ENCODE results near the gene SLC4A4. TPM values are rescaled to one million over a fixed set of nuclear protein-coding genes. Genes with fewer than 3 reads are reported as not detected.

SLC4A4 gene
- total RNA-seq, 4 donors from 2014 or later: 0.42 to 1.4 (median 0.65) TPM

DNA sequence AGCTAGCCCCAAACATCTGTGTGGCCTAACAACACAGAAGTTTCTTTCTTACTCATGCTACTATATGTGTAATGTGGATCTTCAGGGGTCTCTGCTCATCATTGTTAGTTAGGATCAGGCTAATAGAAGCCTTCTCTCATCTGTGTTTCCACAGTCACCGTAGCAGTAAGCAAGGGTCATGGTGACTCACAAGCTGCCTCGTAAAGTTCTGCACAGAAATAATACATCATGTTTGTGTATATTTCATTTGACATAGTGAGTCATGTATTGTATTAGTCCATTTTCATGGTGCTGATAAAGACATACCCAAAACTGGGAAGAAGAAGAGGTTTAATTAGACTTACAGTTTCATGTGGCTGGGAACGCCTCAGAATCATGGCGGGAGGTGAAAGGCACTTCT lies 38.7 kb downstream of the SLC4A4 start:
- ATAC-seq (no peak), DNase-seq (no peak)
- H3K4me1 ChIP-seq: no peaks in the 10 kb centered on the region
- H3K27ac ChIP-seq: no peak overlapping the region
- no peaks in the 10 kb centered on the region for H3K27me3 ChIP-seq
- no peaks in the 10 kb centered on the region for H3K9me3 ChIP-seq
- H3K4me3 ChIP-seq: no peak overlapping the region
- TF ChIP-seq, protein P1, sequence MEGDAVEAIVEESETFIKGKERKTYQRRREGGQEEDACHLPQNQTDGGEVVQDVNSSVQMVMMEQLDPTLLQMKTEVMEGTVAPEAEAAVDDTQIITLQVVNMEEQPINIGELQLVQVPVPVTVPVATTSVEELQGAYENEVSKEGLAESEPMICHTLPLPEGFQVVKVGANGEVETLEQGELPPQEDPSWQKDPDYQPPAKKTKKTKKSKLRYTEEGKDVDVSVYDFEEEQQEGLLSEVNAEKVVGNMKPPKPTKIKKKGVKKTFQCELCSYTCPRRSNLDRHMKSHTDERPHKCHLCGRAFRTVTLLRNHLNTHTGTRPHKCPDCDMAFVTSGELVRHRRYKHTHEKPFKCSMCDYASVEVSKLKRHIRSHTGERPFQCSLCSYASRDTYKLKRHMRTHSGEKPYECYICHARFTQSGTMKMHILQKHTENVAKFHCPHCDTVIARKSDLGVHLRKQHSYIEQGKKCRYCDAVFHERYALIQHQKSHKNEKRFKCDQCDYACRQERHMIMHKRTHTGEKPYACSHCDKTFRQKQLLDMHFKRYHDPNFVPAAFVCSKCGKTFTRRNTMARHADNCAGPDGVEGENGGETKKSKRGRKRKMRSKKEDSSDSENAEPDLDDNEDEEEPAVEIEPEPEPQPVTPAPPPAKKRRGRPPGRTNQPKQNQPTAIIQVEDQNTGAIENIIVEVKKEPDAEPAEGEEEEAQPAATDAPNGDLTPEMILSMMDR (IDR thresholded peaks at IDR 0.05 in 4 of 5, conservative IDR thresholded peaks at IDR 0.05 in 1 of 5): no peak
- in situ Hi-C loops (cut with MboI; ENCODE audit: low sequenced_read_pairs in 4 of 4) (no loop called here), intact Hi-C loops (cut with DNase I; ENCODE audit: low total_unique reads) (no loop called here)
- no peaks in the 10 kb centered on the region for H3K36me3 ChIP-seq

DNA sequence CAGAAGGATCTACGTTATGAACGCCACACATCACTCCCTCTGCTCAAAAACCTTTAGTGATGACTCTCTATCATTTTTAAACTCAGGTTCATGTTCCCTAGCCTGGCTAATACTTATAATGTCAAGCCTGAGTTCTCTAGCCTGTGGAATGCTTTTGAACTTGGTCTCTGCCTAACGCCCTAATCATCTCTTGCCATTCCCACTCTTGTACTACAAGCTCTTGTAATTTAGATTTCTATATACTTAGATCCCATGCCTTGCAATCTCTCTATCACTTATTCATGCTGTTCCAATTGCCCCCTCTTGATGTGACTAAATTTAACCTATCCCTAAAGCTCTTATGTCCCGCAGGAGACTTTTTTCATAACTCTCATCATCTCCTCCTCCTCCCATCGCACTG lies 40.3 kb downstream of the SLC4A4 start:
- no peak for DNase-seq
- H3K36me3 ChIP-seq: no peaks in the 10 kb centered on the region
- no peak overlapping the region for H3K4me3 ChIP-seq
- no peak for ATAC-seq
- no peaks in the 10 kb centered on the region for H3K9me3 ChIP-seq
- TF ChIP-seq, protein P1 (IDR thresholded peaks at IDR 0.05 in 4 of 5, conservative IDR thresholded peaks at IDR 0.05 in 1 of 5): no peak
- no peak for TF ChIP-seq POLR2A (IDR thresholded peaks at IDR 0.05)
- in situ Hi-C loops (cut with MboI; ENCODE audit: low sequenced_read_pairs in 4 of 4): no loop called here
- H3K27me3 ChIP-seq: no peaks in the 10 kb centered on the region
- H3K27ac ChIP-seq: no peak overlapping the region
- no peaks in the 10 kb centered on the region for H3K4me1 ChIP-seq
- intact Hi-C loops (cut with DNase I; ENCODE audit: low total_unique reads): no loop called here

DNA sequence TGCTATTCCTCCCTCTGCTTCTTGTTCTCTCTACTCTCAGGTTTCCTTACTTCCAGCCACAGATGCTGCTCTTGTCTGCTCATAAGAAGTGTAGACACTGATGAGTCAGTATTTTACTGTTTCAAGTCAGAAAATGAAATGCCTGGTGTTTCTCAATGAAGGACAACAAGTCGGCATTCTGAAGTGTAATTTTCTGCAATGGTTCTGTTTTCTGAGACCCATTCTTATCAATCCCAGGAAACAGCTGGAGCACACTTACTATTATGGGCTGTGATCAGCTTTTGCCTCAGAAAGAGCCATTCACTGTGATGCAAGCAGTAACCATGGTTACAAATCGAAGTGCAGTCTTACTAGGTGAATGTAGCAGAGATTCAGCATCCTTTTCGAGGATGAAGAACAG lies 42.0 kb downstream of the SLC4A4 start:
- ATAC-seq: no peak
- in situ Hi-C loops (cut with MboI; ENCODE audit: low sequenced_read_pairs in 4 of 4): no loop called here
- DNase-seq: no peak
- intact Hi-C loops (cut with DNase I; ENCODE audit: low total_unique reads): no loop called here
- H3K4me3 ChIP-seq: no peak overlapping the region
- no peak overlapping the region for H3K27ac ChIP-seq
- H3K36me3 ChIP-seq: no peaks in the 10 kb centered on the region
- no peaks in the 10 kb centered on the region for H3K4me1 ChIP-seq
- no peaks in the 10 kb centered on the region for H3K27me3 ChIP-seq
- no peaks in the 10 kb centered on the region for H3K9me3 ChIP-seq
- TF ChIP-seq, protein P1 (IDR thresholded peaks at IDR 0.05 in 4 of 5, conservative IDR thresholded peaks at IDR 0.05 in 1 of 5): no peak
- no peak for TF ChIP-seq POLR2A (IDR thresholded peaks at IDR 0.05)

DNA sequence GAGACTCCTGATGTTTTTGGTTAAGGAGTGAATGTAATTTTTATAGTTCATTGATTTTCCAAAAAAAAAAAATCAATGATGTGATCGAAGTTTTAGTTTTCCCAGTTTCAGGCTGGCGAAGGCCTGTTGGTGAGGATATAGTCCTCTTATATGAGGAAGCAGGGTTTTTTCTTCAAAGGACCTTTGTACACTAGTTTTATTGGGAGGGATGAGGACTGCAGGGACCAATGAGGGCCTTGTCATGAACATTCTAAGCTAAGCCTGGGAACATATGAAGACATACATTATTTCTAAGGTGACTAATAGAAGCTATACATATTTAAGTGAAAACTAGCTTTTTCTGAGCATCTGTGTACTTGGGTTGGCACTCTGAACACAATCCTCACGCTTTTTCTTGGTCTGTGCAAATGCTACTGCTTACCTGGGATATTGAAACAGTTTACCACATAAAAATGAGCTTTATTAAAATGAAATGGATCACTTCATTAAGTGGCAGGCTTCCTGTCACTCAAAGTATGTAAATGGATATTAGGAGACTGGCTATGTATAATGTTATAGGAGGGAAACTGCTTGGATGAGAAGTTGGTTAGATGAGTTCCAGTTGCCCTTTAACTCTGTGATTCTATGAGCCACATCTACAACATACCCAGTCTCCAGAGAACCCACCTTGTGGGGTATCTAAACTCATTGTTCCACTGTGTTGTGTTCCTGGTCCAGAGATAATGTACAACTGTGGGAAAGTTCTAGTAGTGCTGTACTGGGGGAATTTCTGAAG lies 43.5 kb downstream of the SLC4A4 start:
- in situ Hi-C loops (cut with MboI; ENCODE audit: low sequenced_read_pairs in 4 of 4): no loop called here
- Histone ChIP-seq H3K27ac (no peak overlapping the region), H3K27me3 (no peaks in the 10 kb centered on the region), H3K4me1 (no peaks in the 10 kb centered on the region), H3K4me3 (no peak overlapping the region), H3K9me3 (no peaks in the 10 kb centered on the region), H3K36me3 (no peaks in the 10 kb centered on the region)
- ATAC-seq: no peak
- intact Hi-C loops (cut with DNase I; ENCODE audit: low total_unique reads): no loop called here
- no peak for TF ChIP-seq POLR2A (IDR thresholded peaks at IDR 0.05)
- no peak for DNase-seq

DNA sequence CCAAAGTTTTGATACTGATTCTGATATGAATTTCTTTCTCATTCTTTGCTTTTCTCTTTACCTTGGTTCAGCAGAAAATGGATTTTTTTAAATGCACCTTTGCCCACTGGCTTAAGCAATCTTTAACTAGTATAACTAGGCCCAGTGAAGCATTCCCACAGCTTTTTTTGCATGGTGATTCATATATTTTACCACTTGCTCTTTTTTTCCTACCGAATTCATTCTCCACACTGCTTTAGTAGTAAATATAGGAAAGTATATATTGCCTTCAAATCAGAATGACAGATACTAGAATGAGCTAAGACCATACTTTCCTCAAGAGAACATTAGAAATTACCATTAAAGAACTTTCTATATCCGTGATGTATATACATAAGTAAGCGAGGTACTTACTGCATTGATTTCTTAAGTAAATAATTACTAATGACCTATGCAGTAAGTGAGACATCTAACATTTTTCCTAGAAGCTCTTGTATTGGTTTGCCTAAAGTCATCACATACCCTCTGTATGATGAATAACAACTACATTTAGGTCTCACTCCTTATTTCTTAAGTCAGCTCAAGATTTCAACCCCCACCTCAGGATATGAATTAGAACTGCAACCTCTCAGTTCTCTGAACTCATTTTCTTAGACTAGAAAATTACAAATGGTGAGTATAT lies 44.2 kb downstream of the SLC4A4 start:
- DNase-seq (no peak), ATAC-seq (no peak)
- Histone ChIP-seq H3K36me3 (no peaks in the 10 kb centered on the region), H3K27me3 (no peaks in the 10 kb centered on the region), H3K4me1 (no peaks in the 10 kb centered on the region), H3K27ac (no peak overlapping the region), H3K9me3 (no peaks in the 10 kb centered on the region), H3K4me3 (no peak overlapping the region)
- intact Hi-C loops (cut with DNase I; ENCODE audit: low total_unique reads): no loop called here
- in situ Hi-C loops (cut with MboI; ENCODE audit: low sequenced_read_pairs in 4 of 4): no loop called here
- TF ChIP-seq, protein P1 (IDR thresholded peaks at IDR 0.05 in 4 of 5, conservative IDR thresholded peaks at IDR 0.05 in 1 of 5): no peak
- TF ChIP-seq POLR2A (IDR thresholded peaks at IDR 0.05): no peak

Measured in gastrocnemius medialis (tissue), 4 donors.